Endothelial cell of coronary artery (primary cell): ENCODE measurements around the gene GPN2. TPM values are rescaled to one million over a fixed set of nuclear protein-coding genes. Genes with fewer than 3 reads are reported as not detected.

Experiments used
- total RNA-seq: library from RNA; depleted of rRNA; stranded (reverse); fragments of >200 nt; gene quantifications from 2 replicates; pipeline ENCODE4 v1.2.3, GENCODE V29; 2014

GPN2 gene
- total RNA-seq, result 10.7 and 12.0 TPM in 2 replicates

DNA sequence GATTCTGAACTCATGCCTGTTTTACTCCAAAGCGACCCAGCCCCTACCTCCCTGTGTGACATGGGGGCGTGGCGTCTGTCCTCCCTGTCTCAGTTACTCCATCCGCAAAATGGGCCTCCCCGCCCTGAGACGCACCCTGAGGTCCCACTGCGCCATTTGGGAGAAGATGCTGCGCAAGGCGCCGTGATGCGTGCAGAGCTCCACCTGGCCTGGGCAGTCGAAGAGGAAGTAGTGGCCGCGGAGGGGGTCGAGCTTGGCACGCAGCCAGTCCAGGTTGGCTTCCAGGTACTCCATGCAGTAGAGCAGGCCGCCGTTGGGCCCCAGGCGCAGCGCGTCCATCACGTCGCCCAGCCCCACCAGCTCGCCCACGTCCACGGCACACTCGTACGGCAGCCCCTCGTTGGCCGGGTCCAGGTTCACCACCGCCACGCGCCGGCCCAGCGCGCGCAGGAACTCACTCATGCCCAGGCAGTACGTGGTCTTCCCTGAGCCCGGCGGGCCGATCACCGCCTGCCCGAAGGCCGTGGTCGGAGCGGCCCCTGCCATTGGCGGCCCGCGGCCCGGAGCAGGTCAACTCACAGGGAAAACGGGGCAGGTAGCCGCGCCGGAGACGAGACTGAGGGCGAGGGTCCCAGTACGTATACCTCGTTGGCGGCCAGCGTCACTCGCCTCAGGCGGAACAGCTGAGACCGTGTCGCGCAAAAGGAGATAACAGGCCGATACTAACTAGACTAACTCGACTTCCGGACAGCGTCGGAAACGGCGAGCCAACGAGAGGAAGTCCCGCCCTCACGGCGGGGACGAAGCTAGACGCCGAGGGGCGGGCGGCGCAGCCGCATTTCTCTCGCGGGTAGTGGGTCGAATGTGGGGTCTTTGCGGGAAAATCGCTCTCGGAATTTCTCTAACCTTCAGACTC is at the start of gene GPN2:
TSS of gene GPN2 (minus strand) at position 733 of the 916 bp plus-strand sequence. CDS start at position 546, 187 bp downstream.

DNA sequence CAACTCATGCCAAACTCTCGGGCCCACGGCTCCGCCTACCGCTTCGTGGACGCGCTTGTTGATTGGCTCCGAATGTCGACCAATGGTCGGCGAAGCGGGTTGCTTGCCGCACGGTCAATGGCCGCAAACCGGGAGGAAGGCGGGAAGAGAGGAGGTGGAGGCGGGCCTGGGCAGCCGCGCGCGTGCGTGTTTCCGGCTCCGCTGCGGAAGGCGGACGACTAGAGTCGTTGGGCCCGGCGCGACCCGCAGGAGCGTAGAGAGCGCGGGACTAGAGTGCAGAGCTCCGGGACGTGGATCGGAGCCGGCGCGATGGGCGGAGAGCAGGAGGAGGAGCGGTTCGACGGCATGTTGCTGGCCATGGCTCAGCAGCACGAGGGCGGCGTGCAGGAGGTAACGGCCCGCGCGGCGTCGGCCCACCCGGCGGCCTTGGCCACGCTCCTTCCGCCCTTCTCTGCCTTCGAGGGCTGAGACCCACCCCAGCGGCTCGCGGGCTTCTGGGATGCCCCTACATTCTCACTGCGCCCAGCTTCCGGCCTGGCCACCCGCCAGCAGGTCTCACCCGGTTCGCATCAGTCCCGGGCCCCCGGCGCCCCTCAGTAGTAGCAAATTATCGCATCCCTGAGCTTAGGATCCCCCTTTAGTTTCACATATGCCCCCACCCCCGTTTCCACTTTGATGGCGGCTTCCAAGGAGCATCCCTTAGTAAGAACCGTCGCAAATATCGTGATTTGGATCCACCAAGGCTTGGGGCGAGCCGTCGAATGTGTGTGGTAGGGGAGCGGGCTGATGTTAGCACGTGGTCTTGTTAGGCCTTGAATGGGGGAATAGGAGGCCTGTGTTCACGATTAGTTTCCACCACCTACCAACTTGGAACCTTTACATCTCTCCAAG is 31.7 kb upstream of the GPN2 start, which contains the start of gene NUDC:
TSS of gene NUDC (plus strand) at position 204 of the 891 bp plus-strand sequence. CDS start at position 310, 106 bp downstream.

DNA sequence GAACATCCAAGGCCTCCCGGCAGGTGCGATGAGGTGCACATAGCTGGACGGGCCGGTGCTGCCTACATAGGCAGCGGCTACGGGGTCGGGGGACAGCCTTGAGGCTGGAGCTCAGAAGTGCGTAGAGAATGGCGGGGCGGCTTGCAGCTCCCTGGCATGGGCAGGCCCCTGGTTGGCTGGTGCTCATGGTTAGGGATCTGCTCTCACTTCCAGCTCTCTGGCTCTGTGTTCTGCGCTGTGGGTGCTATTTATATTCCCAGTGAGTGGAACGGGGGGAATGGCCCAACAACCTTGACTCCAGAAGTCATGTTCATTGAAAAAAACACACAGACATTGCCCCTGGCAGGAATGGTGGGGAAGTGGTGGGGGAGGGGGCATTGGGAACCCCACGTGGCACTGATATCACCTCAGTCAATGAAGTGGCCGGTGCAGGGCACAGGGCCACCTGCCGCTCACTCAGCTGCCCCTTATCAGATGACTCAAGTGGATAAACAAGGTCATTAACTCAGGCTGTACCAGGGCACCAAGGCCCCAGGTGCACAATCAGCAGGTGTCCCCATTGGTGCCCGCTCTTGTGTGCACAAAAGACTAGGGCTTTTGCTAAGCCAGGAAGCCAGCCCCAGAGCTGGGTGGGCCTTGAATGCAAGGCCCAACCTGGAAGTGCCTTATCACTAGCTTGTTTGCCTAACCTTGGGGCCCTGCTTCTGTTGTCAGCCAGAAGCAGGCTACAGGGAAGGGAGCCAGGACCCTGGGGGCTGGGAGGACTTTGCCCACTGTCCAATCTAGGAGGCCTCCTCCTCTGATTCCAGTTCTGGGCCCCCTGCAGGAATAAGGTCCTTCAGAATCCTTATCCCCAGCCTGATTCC is 23.9 kb upstream of the GPN2 start, which contains the start of gene NR0B2:
TSS of gene NR0B2 (minus strand) at position 222 of the 866 bp plus-strand sequence. CDS start at position 187, 35 bp downstream.

DNA sequence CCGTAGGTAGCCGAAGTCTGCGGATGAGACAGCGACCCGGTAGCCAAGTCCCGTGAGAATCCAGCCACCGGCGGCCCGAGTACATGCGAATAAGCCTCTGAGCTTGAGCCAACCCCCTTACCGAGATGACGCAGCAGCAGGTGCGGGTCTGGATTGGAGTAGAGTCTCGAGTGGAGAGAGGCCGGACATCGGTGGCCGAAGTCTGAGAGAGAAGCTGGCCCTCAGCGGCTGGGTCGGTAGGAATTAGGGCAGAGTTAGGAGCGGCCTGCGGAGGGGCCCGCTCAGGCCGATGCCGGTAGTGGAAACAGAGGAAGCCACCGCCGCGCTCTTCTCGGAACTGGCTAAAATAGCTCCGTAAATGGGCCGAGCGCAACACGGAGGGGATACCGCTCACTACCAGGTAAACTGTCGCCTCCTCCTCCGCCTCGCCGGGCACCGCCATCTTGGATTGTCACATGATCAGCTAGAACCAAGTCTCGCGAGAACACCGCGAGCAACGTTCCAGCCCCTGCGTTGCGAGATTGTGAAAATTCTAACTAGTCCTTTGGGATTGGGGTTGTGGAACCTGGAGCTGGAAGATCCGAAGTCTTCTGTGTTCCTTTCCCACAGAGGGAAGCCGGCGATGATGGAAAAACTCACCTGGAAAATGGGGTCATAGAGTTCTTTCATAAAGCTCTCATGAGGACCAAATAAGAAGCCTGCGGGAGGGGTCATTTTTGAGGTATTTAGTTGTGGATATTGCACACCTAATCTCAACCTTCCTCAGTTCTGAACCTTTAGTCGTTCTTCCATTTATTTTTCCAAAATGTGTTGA is 10.1 kb upstream of the GPN2 start, which contains the start of gene GPATCH3:
TSS of gene GPATCH3 (minus strand) at position 467 of the 814 bp plus-strand sequence. CDS start at position 442, 25 bp downstream.

DNA sequence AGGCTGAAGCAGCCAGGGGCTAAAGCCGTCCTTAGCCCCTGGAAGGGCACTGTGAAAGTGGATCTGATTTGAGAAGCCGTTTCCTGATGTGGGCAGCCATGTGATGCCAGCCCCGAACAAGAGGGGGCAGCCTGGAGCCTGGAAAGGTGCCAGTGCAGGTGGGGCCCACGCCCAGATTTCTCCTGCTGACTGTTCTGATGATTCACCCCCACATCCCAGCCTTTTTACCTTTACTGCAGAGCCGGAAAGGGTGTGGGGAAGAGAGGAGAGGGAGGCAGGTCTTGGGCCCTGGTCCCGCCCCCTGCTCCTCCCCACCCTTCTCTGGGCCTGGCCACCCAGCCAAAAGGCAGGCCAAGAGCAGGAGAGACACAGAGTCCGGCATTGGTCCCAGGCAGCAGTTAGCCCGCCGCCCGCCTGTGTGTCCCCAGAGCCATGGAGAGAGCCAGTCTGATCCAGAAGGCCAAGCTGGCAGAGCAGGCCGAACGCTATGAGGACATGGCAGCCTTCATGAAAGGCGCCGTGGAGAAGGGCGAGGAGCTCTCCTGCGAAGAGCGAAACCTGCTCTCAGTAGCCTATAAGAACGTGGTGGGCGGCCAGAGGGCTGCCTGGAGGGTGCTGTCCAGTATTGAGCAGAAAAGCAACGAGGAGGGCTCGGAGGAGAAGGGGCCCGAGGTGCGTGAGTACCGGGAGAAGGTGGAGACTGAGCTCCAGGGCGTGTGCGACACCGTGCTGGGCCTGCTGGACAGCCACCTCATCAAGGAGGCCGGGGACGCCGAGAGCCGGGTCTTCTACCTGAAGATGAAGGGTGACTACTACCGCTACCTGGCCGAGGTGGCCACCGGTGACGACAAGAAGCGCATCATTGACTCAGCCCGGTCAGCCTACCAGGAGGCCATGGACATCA is 27.1 kb downstream of the GPN2 start, which contains the start of gene SFN:
TSS of gene SFN (plus strand) at position 369 of the 904 bp plus-strand sequence. CDS start at position 433, 64 bp downstream.

DNA sequence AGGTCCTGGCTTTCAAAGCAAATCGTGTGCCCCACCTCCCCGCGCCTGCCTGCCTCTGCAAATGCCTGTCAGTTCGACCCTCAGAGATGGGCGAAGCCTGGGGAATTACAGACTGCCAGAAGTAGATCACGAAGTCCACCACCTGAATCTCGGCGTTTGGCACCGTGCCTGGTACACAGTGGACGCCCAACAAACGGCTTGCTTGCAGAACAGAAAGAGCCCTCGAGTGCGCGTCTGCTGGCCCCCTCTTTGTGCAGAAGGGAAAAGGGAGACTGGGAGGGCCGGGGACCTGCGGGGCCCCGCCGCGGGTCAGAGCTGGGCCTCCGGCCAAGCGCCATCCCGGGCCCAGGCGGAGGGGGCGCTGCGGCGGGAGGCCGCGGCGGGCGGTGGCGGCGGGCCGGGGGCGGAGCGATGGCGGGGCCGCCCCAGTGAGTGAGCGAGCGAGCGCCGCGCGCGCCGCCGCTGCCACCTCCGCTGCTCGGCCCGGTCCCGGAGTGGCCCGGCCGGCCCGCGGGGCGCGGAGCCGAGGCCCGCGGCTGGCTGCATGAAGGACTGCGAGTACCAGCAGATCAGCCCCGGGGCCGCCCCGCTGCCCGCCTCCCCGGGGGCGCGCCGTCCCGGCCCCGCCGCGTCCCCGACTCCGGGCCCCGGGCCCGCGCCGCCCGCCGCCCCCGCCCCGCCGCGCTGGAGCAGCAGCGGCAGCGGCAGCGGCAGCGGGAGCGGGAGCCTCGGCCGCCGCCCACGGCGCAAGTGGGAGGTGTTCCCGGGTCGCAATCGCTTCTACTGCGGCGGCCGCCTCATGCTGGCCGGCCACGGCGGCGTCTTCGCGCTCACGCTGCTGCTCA is 63.6 kb downstream of the GPN2 start, which contains the start of gene ZDHHC18:
TSS of gene ZDHHC18 (plus strand) at position 428 of the 845 bp plus-strand sequence. CDS start at position 545, 117 bp downstream.

Other genes with a start within 250 kb of the GPN2 start
- 11.1 and 21.8 TPM in 2 replicates for gene ARID1A, start 194.3 kb downstream of the GPN2 start, total RNA-seq
- gene PIGV, start 102.3 kb downstream of the GPN2 start, total RNA-seq, result 5.2 and 7.6 TPM in 2 replicates
- 5.1 and 5.3 TPM in 2 replicates for gene ZDHHC18, start 63.6 kb downstream of the GPN2 start, total RNA-seq
- gene SFN, start 27.1 kb downstream of the GPN2 start, total RNA-seq, result 0.28 TPM in 1 of 2 replicates, not detected in the other
- gene GPATCH3, start 10.2 kb upstream of the GPN2 start, total RNA-seq, result 10.5 and 10.7 TPM in 2 replicates
- not detected in 2 replicates for gene NR0B2, start 23.7 kb upstream of the GPN2 start, total RNA-seq
- 44.0 and 54.5 TPM in 2 replicates for gene NUDC, start 31.5 kb upstream of the GPN2 start, total RNA-seq
- under 0.01 TPM in 1 of 2 replicates, not detected in the other for gene KDF1, start 70.2 kb upstream of the GPN2 start, total RNA-seq
- 10.1 and 22.8 TPM in 2 replicates for gene TRNP1, start 103.4 kb upstream of the GPN2 start, total RNA-seq
- gene TENT5B, start 122.6 kb upstream of the GPN2 start, total RNA-seq, result 1.1 and 2.0 TPM in 2 replicates